CD1c-positive myeloid dendritic cell (primary cell): ENCODE data around the gene KLHL29.

Experiments used
- DNase-seq: peaks from one replicate; pipeline ENCODE4 v3.0.0-alpha.2; 2016; ENCODE audit errors: extremely low spot score

Gene KLHL29

DNA sequence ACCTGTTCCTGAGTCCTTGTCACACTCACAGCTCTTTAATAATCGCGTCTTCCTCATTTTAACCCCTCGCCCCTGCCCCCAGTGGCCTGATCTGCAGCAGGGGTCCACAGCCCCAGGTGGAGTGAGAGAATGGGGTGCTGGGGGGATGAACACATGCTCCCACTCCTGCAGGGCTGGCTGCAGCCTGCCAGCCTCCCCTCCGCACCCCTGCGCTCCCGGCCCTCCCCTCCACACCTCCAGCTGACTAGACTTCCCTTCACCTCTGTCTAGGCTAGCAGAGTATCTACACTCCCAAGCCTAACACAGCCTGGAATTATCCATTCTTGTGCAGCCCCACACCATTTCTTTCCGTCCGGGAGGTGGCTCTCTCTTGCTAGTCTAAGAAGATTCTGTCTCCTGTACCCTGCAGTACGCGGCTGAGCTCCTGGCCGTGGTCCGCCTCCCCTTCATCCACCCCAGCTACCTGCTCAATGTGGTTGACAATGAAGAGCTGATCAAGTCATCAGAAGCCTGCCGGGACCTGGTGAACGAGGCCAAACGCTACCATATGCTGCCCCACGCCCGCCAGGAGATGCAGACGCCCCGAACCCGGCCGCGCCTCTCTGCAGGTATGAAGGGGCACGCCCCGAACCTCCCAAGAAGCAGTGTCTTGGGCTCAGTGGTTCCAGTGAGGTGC, 310.4 kb downstream of the KLHL29 start:
- DNase-seq = no peak

- DNase-seq = no peak
Observed at GRCh38 chr2:23695890-23696751, 311.1 kb downstream of the KLHL29 start.

- DNase-seq = no peak
Observed at GRCh38 chr2:23696752-23697045, 311.7 kb downstream of the KLHL29 start.

- DNase-seq = no peak
Observed at GRCh38 chr2:23697256-23698075, 312.5 kb downstream of the KLHL29 start.

DNA sequence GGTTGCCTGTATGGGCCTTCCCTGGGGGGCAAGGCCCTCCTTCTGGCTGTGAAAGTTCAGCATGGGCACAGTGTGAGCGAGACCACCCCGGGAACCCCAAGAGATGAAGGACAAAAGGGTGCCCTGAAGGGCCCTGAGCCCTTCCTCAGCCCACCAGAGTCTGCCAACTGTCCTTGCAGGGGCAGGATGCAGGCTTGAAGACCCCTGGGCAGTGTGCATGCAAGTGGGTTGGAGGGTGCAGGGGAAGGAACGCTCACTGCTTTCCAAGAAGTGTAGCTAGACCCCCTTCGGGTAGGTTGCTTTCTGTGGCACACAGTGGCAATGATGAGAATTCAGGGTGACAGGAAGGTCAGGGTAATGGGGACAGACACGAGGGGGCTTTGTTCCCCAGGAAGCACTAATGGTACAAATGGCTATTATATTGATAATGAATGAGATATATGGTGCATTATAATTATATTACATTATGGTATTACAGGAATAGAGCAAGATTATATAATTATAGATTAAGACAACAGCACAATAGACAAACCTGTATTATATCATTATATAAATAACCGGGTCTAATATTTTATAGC, 313.2 kb downstream of the KLHL29 start:
- DNase-seq = no peak

GRCh38 chr2:23698721-23699579, 314.0 kb downstream of the KLHL29 start:
- DNase-seq = no peak

- no peak for DNase-seq
Observed at GRCh38 chr2:23699580-23699925, 314.6 kb downstream of the KLHL29 start.

GRCh38 chr2:23700627-23701026, 315.6 kb downstream of the KLHL29 start:
- no peak for DNase-seq

DNA sequence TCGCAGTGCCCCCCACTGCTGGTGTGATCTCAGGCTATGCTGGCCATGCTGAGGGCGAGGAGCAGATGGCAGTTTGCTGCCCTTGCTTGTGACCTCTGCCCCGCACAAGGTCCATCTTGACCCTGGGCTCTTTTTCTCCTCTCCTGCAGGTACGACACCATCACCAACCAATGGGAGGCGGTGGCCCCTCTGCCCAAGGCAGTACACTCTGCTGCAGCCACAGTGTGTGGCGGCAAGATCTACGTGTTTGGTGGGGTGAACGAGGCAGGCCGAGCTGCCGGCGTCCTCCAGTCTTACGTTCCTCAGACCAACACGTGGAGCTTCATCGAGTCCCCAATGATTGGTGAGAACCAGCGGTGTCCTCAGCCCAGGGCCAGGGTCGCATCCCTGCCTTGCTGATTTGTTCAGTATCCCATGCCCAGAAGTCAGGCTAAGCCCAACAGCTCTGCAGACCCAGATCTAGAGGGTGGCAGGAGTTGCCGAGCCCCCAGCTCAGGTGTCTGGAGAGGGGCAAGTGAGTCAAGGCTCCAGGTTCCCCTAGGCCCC, 318.1 kb downstream of the KLHL29 start:
- no peak for DNase-seq

DNA sequence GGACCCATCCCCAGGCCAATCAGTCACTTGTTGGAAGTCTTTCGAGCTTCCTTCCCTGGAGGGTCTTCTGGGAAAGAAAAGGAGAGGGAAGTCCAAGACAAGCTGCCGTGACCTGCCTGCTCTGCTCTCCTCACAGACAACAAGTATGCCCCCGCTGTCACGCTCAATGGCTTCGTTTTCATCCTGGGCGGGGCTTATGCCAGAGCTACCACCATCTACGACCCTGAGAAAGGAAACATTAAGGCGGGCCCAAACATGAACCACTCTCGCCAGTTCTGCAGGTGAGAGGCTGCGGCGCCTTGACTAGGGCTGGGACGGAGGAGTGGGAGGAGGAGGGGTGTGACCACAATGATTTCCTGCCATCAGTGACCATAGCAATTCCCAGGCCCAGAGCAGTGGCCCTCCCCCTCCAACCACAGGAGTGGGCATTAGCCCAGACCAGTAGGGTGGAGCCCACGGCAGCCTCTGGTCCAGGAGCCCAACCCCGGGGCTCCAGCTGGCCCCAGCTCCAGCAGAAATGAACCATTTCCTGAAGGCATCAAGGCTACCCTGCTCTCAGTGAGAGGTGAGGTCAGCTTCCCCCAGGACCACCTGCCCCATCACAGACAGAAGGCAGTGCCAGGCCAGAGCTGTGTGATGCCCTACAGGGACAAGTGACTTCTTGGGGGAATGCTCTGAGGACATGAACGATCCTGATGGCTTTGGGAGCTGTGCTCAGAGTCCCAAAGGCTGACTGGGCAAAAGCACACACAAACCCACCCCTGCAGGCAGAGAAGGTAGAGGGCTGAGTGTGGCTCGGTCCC, 318.8 kb downstream of the KLHL29 start:
- DNase-seq = no peak

GRCh38 chr2:23705771-23706612, 321.0 kb downstream of the KLHL29 start:
- no peak for DNase-seq

- no peak for DNase-seq
Observed at GRCh38 chr2:23706613-23707078, 321.7 kb downstream of the KLHL29 start.

DNA sequence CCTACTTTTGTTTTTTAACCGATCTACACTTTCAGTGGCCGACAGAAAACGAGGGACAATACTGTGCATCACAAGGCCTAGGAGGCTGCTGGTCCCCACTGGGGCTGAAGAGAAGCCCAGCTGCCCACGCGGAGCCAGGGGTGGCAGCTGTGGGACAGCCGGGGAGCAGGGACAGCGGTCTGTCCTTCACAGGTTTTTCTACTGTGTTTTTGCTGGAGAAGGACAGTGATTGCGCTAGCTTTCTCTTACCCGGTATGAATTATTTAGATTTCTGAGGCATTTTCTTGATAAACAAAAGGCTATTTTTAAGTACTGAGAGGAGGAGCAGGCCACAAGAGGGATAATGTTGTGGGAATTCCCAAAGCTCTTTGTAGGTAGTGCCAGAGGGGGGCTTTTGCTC, 322.1 kb downstream of the KLHL29 start:
- DNase-seq = no peak

DNA sequence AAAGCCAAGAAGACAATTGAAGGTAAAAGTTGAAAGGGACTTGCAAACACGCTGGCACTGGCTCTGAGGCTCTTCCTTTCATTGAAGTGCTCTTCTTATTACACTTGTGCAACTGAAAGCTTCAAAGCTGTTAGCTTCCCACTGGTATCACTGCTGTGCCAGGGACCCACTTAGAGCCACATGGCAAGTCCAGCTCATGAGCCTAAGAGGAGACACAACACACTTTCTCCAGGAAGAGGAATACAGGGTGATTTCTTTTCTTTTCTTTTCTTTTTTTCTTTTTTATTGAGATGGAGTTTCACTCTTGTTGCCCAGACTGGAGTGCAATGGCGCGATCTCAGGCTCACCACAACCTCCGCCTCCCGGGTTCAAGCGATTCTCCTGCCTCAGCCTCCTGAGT, 323.8 kb downstream of the KLHL29 start:
- DNase-seq = no peak

DNA sequence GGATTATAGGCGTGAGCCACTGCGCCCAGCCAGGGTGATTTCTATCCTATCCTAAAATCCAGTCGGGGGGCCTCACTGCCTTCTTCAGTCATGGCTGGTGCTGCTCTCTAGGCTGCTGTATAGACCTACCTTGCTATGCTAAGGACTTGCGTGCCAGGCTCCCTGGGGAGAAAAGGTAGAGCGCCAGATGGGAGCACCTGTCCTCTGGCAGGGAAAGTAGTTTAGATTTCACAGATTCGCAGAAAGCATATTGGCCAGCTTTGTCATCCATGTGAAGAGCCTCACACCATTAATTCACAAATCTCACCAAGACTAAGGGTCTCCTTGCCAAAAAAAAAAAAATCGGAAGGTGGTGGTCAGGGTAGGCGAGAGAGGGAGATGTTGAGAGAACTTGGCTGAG, 324.3 kb downstream of the KLHL29 start:
- DNase-seq = no peak

DNA sequence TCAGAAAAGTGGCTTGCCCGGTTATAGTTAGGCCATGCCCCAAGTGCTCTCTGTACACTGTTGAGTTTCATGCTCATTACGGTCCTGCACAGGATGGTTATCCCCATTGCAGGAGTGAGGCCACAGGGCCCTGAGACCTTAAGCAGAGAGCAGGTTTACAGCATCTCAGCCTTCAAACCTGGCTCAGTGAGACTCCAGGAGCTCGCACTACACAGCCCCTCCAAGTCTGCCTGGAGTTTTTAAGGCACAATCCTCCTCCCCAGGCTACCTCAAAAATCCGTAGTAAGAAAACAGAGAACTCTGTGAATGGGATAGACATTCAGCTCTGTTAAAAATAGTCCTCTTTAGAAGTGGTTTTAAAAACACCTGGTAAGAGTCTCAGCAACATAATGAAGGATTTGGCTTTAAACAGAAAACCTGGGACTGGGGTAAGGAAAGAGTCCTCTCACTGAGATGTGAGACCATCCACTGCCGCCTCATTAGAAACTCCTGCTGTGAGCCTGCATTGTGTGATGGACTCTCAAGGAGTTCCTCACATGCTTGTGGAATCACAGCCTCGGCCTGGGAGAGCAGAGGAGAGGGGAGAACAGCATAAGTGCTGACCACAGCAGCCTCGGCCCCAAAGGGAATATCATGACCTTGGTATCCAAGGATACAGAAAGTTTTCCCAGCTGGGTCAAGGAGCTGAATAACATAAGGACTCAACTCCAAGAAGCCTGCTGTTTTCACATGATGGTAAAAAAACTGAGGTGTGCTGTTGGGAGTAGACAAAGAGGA, 327.2 kb downstream of the KLHL29 start:
- DNase-seq = no peak

- DNase-seq = no peak
Observed at GRCh38 chr2:23712756-23713151, 327.8 kb downstream of the KLHL29 start.

DNA sequence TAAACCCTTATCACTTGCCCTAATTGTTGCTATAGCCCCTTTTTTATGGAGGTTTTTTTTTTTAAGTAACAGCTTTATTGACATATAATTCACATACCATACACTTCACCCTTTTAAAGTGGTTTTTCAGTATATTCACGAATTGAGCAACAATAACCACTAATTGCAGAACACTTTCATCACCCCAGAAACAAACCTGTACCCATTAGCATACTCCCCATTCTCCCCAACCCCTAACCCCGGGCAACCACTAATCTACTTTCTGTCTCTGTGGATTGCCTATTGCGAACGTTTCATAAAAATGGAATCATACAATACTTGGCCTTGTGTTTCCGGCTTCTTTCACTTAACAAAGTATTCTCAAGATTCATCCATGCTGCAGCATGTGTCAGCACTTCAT, 328.4 kb downstream of the KLHL29 start:
- DNase-seq = no peak
